GM18858 (cell line): Measurements from ENCODE around the gene TGFBRAP1.
"Not testable (repeated sequence)": the region's sequence is repeated elsewhere in the genome, so short reads cannot be mapped to it uniquely, and the experiment has no call there.

ENCODE experiments used
- ATAC-seq: cut with Tn5 transposase; IDR thresholded peaks from one replicate; pipeline ENCODE4 v1.9.1; 2021; ENCODE audit not compliant: unreplicated experiment

The TGFBRAP1 gene

GRCh38 chr2:105361102-105361889 is 31.8 kb upstream of the TGFBRAP1 start:
- ATAC-seq, result no peak

- no peak for ATAC-seq
These were observed 29.1 kb upstream of the TGFBRAP1 start for GRCh38 chr2:105358593-105358992.

- ATAC-seq, result no peak
These were observed 27.6 kb upstream of the TGFBRAP1 start for GRCh38 chr2:105357122-105357521.

- ATAC-seq, result no peak
These were observed 15.3 kb upstream of the TGFBRAP1 start for GRCh38 chr2:105344704-105345345.

- ATAC-seq, result no peak
These were observed 9.9 kb upstream of the TGFBRAP1 start for GRCh38 chr2:105339414-105339813.

GRCh38 chr2:105338020-105338385 is 8.5 kb upstream of the TGFBRAP1 start:
- no peak for ATAC-seq

- ATAC-seq, result peak; percentile 77
These were observed 7.8 kb upstream of the TGFBRAP1 start, which contains the start of gene C2orf49 for GRCh38 chr2:105337122-105338019. Gene C2orf49 (plus strand): TSS chr2:105337540. CDS start chr2:105337588, 48 bp downstream.

- no peak for ATAC-seq
These were observed 7.2 kb upstream of the TGFBRAP1 start for GRCh38 chr2:105336786-105337121.

GRCh38 chr2:105335469-105335868 is 5.9 kb upstream of the TGFBRAP1 start:
- ATAC-seq, result no peak

- no peak for ATAC-seq
These were observed 4.7 kb upstream of the TGFBRAP1 start for GRCh38 chr2:105334211-105334610.

GRCh38 chr2:105330681-105331375 is 1.3 kb upstream of the TGFBRAP1 start:
- ATAC-seq, result no peak

GRCh38 chr2:105329197-105329554 is 359 bp downstream of the TGFBRAP1 start:
- ATAC-seq, result no peak

GRCh38 chr2:105328281-105329196 is 996 bp downstream of the TGFBRAP1 start:
- ATAC-seq, result no peak

GRCh38 chr2:105327690-105328089 is 1.8 kb downstream of the TGFBRAP1 start:
- ATAC-seq, result no peak

- not testable (repeated sequence) for ATAC-seq
These were observed 2.3 kb downstream of the TGFBRAP1 start for GRCh38 chr2:105327271-105327670.

- no peak for ATAC-seq
These were observed 4.1 kb downstream of the TGFBRAP1 start for GRCh38 chr2:105325389-105325963.

- no peak for ATAC-seq
These were observed 4.8 kb downstream of the TGFBRAP1 start for GRCh38 chr2:105324732-105325131.

- no peak for ATAC-seq
These were observed 5.4 kb downstream of the TGFBRAP1 start for GRCh38 chr2:105324101-105324500.

GRCh38 chr2:105323111-105323510 is 6.4 kb downstream of the TGFBRAP1 start:
- ATAC-seq, result no peak
